ENCODE results near the gene ATR.
A peak's percentile ranks its signal among the peaks of the same experiment; 100 is the strongest.

ATR gene

GRCh38 chr3:142523921-142524566 is 54.5 kb downstream of the ATR start:
- no peak for DNase-seq (ENCODE audit: low read depth)

- no peak for DNase-seq (ENCODE audit: low read depth)
Observed at GRCh38 chr3:142509079-142509478, 69.5 kb downstream of the ATR start.

DNA sequence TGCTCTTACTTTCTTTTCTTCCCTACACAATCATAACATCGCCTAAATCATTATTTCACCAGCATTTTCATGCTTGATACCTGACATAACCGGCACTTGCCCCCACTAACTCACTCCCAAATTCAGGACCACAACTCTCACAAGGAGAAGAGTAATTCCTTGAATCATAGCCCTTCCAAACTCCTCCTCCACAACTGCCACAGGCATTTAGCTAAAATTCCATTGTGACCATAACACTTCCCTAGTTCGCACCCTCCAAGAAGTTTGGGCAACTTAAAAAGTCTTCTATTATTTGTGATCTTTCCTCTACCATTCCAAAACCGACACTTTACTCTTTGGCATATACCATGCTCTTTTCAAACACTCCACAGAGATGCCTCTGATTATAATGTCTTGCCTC is 71.3 kb downstream of the ATR start:
- DNase-seq (ENCODE audit: low read depth), result no peak

GRCh38 chr3:142502187-142502985 is 76.1 kb downstream of the ATR start:
- peak; percentile 15 for DNase-seq (ENCODE audit: low read depth)

DNA sequence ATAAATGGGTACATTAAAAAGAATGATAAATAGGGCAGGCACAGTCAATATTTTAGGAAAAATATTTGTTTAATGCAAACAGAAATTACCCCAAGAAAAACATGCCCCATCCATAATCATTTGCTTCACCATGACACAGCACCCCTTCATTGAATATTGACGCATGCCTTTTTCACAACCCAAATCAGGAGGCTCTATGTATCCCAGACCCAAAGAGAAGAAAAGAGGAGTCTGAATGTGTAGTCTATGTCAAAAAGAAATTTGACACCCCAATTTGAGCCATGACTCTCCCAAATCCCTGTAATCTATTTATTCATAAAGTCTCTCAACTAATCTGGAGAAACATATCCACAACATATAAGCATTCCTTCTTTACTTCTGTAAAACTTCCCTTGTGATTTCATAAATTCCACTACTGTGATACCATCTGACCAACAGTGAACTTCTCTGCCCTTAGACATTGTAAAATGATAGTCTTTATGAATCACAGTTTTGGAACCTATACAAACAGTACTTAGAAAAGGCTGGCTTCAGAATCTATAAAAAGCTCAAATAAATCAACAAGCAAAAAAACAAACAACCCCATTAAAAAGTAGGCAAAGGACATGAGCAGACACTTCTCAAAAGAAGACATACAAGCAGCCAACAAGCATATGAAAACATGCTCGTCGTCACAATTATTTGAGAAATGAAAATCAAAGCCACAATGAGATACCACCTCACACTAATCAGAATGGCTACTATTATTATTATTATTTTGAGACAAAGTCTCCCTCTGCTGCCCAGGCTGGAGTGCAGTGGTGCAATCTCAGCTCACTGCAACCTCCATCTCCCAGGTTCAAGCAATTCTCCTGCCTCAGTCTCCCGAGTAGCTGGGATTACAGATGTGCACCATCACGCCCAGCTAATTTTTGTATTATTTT is 77.3 kb downstream of the ATR start:
- peak; percentile 92 for DNase-seq (ENCODE audit: low read depth)

GRCh38 chr3:142500211-142500610 is 78.3 kb downstream of the ATR start:
- no peak for DNase-seq (ENCODE audit: low read depth)

- peak; percentile 39 for DNase-seq (ENCODE audit: low read depth)
Observed at GRCh38 chr3:142498397-142499180, 79.9 kb downstream of the ATR start.

DNA sequence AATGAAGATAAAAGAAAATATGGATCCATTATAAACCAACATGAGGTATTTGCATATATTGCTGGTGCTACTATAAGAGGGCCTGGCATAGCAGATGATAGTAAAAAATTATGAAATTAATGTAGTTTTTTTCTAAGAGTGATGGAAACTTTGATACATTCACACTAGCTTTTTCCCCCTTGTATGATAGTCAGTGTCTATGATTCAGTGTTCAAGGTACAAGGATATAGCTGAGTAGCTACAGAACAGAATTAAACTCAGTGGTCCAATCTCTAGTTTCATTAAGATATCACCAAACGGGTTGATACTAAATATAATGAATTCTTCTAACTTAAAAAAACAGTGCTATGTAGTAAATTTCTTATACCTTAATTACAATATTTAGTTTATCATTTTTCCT is 80.8 kb downstream of the ATR start:
- no peak for DNase-seq (ENCODE audit: low read depth)

DNA sequence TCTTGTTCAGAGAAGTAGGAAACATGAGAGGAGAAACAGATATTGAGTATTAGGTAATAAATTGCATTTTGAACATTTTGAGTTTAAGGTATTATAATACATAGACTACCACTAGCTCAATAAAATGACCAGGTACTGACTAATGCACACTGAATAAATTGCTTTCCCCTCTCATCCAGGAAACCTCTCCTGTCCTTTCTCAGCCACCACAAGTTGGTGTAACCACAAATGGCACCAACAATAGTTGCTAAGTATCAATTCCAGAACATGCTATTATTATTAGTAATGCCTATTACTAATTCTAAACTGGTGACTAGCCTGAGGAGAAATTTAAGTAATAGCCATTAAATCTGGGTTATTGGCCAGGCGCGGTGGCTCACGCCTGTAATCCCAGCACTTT is 83.4 kb downstream of the ATR start:
- no peak for DNase-seq (ENCODE audit: low read depth)

- DNase-seq (ENCODE audit: low read depth), result no peak
Observed at GRCh38 chr3:142492184-142492583, 86.3 kb downstream of the ATR start.

DNA sequence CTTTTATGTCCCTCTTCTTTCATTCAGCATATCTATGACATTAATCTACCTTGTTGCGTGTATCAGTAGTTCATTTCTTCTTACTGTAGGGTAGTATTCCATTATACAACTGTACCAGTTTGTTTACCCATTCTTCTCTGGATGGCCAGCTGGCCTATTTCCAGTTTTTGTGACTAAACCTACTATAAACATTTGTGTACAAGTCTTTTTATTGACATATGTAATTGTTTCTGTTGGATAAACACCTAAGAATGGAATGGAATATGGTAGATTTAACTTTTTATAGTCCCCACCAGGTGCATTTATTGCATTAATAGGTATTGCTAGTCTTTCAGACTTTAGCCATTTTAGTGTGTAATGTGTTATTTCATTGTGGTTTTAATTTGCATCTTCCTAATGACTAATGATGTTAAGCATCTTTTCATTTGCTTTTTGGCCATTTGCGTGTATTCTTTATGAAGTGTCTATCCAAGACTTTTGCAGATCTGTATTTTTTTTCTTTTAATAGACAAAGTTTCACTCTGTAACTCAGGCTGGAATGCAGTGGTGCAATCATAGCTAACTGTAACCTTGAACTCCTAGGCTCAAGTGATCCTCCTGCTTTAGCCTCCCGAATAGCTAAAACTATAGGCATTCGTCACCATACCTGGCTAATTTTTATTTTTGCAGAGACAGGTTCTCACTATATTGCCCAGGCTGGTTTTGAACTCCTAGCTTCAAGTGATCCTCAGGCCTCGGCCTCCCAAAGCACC is 88.8 kb downstream of the ATR start:
- DNase-seq (ENCODE audit: low read depth), result no peak

DNA sequence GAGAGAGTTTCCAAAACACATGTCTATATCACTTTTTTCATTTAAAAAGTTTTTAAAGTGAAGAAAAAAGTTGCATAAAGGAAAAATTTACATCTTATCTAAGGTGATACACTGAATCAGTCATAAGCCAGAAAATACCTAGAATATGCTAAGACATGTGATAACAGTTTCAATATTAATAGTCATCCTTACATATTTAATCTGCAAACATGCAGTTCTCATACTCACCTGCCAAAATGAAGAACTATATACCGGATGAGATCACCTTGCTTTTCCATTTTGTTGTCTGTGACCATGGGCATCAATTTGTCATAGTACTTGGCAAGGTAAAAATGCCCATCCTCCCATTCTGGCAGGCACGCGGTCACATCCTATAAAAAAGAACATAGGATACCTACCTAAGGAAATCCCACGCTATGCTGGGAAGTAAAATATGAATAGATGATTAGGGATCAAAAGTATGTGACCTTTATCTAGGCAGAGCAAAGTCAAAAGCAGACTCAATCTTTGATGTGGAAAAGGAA is 93.6 kb downstream of the ATR start:
- DNase-seq (ENCODE audit: low read depth), result no peak

DNA sequence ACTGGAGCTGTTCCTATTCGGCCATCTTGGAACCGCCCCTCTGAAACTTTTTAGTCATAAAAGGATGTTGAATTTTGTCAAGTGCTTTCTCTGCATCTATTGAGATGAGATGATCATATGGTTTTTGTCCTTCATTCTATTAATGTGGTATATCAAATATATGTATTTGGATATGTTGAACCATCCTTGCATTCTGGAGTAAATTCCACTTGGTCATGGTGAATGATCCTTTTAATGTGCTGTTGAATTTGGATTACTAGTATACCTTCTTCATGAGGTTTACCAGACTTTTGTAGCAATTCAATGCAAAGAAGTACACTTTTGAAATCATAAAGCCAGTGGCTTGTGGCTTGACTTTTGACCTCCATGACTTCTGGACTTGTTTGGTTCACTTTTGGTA is 97.3 kb downstream of the ATR start:
- no peak for DNase-seq (ENCODE audit: low read depth)

DNA sequence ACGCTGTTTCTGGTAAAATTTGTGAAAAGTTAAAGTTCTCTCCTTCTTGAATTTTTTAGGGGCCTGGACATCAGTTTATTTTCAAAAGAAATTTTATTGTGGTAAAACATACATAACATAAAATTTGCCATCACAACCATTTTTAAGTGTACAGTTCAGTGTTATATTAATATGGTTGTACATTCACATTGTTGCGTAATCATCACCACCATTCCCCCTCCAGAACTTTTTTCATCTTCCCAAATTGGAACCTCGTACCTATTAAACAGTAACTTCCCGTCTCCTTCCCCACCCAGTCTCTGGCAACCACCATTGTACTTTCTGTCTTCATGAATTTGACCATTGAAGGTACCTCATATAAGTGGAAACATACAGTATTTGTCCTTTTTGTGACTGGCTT is 107.7 kb downstream of the ATR start:
- DNase-seq (ENCODE audit: low read depth), result no peak

DNA sequence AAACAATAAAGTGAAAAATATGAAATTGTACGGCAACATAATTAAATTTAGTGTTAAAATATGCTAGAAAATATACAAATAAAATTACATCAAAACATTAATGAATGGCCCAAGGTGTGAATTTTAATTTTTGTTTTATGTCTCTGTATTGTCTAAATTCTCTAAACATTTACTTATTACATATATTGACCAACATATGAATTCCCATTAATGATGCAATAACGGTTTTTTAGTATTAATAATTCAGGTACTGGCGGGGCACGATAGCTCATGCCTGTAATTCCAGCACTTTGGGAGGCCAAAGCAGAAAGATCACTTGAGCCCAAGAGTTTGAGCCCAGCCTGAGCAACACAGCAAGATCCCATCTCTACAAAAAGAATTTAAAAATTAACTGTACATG is 110.1 kb downstream of the ATR start:
- no peak for DNase-seq (ENCODE audit: low read depth)

DNA sequence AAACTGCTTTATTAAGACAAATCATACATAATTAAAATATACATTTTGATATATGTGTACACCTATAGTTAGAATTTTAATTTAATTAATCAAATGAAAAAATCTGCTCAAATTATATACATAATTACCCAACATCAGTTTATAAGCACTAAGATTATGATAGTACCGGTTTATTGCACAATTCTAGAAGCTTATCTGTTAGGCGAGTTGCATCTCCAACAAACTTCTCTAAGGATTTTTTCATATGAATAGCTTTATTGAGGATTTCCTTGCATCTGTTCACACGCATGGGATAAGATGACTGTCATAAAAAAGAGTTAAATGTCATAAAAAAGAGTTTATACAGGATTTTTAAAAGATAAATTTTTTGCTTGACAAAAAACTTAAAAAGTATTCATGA is 110.8 kb downstream of the ATR start:
- peak; percentile 51 for DNase-seq (ENCODE audit: low read depth)

GRCh38 chr3:142460689-142461088 is 117.8 kb downstream of the ATR start:
- DNase-seq (ENCODE audit: low read depth), result no peak

DNA sequence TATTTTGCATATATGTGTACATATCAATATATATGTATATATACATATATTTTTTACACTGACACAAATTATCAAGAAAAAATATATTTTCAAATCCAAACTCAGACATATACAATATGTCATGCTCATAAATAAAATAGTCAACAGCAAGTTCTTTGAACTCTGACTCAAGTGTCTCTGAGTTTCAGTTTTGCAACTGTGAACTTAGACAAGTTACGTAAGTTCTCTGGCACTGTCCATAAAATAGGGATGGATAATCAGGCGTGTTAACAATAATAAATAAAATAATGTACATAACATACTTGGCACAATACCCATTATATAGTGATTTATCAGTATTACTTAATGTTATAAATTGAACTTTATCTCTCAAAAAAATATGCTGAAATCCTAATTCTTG is 118.6 kb downstream of the ATR start:
- peak; percentile 74 for DNase-seq (ENCODE audit: low read depth)

GRCh38 chr3:142459096-142459495 is 119.4 kb downstream of the ATR start:
- DNase-seq (ENCODE audit: low read depth), result peak; percentile 81

- no peak for DNase-seq (ENCODE audit: low read depth)
Observed at GRCh38 chr3:142450881-142451280, 127.7 kb downstream of the ATR start.

DNA sequence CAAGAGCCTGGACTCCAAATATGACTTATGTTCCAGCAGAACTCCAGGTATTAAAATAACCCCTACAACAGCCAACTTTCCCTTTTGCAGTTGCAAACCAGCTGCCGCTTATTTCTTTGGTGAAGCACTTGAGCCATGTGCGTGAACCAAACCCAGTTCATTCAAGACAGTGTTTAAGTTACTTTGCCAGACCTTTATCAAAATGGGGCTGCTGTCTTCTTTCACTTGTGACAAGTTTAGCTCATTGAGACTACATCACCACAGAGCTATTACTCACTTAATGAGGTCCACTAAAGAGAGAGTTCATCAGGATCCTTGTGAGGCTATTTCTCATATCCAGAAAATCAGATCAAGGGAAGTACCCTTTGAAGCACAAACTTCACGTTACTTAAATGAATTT is 128.3 kb downstream of the ATR start:
- peak; percentile 53 for DNase-seq (ENCODE audit: low read depth)

All from amniotic epithelial cell (primary cell).